GM10266 (cell line): ENCODE results near the gene AFG3L2.
"Not testable (repeated sequence)": the region's sequence is repeated elsewhere in the genome, so short reads cannot be mapped to it uniquely, and the experiment has no call there.

ENCODE experiments used
- DNase-seq: peaks from one replicate; pipeline ENCODE4 v3.0.0; 2012; ENCODE audit errors: extremely low spot score
- TF ChIP-seq, protein P1 (sequence below): IDR thresholded peaks from 2 replicates; pipeline ENCODE4 v1.5.1; 2012; ENCODE audit warnings: mild to moderate bottlenecking, low read depth; ENCODE audit not compliant: control insufficient read depth, insufficient read depth; ENCODE audit errors: missing control alignments

Gene AFG3L2

DNA sequence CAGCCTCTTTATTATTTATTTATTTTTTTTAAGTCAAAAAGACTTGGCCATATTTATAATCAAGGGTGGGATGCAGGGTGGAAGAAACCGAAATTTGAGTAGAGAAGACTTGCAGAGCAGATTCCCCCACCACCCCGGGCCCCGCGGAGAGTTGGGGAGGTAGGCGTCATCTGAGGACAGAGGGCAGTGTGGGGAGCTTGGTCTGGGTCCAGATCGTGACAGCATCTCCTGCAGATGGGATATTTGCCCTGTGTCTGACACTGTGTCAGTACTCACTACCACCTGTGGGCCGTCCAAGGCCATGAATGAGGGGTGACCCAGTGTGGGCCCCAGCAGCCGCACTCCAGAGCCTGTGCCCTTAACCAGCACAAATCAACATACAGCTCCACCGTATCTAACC lies 20.2 kb upstream of the AFG3L2 start:
- no peak for DNase-seq

DNA sequence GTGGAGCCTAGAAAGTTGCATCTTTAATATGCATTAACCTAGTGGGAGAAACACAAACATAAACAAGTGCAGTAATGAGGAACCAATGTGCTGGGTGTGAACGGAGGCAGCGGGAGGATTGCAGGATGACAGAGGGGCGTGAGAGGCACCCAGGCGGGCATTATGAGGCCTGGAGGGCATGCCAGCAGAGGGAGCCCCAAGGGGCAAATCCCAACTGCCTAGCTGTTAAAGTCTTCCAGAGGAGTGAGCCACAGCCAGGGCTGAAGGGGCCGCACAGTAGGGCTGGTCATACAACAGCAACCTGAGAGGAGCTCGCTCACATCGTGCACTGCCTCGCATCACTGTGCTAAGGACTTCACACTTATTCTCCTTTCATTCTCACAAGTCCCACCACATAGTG lies 17.4 kb upstream of the AFG3L2 start:
- DNase-seq = no peak

More for the DNA sequence above, 20.2 kb upstream of the AFG3L2 start:
- TF ChIP-seq, protein P1, sequence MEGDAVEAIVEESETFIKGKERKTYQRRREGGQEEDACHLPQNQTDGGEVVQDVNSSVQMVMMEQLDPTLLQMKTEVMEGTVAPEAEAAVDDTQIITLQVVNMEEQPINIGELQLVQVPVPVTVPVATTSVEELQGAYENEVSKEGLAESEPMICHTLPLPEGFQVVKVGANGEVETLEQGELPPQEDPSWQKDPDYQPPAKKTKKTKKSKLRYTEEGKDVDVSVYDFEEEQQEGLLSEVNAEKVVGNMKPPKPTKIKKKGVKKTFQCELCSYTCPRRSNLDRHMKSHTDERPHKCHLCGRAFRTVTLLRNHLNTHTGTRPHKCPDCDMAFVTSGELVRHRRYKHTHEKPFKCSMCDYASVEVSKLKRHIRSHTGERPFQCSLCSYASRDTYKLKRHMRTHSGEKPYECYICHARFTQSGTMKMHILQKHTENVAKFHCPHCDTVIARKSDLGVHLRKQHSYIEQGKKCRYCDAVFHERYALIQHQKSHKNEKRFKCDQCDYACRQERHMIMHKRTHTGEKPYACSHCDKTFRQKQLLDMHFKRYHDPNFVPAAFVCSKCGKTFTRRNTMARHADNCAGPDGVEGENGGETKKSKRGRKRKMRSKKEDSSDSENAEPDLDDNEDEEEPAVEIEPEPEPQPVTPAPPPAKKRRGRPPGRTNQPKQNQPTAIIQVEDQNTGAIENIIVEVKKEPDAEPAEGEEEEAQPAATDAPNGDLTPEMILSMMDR = no peak

DNA sequence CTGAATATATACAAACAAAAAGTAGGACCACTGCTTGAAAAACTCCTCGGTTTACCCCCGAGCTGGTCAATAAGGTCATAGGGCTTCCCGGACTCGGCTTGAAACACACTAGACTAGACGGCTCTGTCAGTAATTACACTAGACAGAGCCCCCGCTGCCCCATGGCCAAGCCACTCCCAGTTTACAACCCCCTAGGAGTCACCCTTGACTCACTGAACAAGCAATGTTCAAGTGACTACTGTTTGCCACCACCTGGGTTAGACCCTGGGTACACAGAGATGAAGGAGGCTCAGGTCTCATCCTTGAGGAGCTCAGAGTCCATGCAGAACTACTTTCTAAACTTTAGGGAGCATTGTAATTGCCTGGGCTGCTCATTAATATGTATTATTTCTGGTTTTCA lies 17.0 kb upstream of the AFG3L2 start:
- DNase-seq = no peak
- TF ChIP-seq, protein P1 = peak; percentile 0

More for the DNA sequence above, 17.4 kb upstream of the AFG3L2 start:
- TF ChIP-seq, protein P1 = peak; percentile 47

GRCh38 chr18:12393510-12393909 lies 16.5 kb upstream of the AFG3L2 start:
- no peak for DNase-seq
- TF ChIP-seq, protein P1 = no peak

DNA sequence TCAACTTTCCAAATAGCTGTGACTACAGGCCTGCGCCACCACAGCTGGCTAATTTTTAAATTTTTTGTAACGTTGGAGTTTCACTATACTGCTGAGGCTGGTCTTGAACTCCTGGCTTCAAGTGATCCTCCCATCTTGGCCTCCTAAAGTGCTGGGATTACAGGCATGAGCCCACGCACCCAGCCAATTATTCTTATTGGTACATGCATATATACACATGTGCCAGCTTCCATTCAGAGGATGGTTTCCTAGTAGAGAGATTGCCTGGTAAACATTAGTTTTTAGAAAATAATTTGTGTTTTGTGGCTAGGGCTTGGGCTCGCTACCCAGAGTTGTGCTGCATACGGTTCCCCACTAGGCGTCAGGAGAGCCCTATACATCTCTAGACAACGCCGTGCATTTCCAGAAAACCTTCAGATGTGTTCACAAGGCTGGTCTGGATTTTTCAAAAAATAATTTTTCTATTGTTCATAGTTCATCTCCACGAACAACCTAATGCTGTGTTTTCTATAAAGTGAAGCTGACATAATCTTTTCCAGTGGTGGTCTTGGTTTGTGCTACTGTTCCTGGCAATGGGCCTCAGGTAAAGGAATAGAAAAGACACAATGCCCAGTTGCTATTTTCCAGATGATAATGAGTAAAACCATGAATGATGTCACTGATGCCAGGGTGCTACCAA lies 14.6 kb upstream of the AFG3L2 start:
- DNase-seq = peak; percentile 68
- TF ChIP-seq, protein P1 = peak; percentile 89

- TF ChIP-seq, protein P1 = no peak
- no peak for DNase-seq
These were observed 11.4 kb upstream of the AFG3L2 start for GRCh38 chr18:12388442-12388841.

- DNase-seq = no peak
- TF ChIP-seq, protein P1 = no peak
These were observed 7.2 kb upstream of the AFG3L2 start for GRCh38 chr18:12384261-12384660.

GRCh38 chr18:12383759-12384158 lies 6.7 kb upstream of the AFG3L2 start:
- DNase-seq = not testable (repeated sequence)

GRCh38 chr18:12382221-12382814 lies 5.3 kb upstream of the AFG3L2 start:
- not testable (repeated sequence) for DNase-seq

DNA sequence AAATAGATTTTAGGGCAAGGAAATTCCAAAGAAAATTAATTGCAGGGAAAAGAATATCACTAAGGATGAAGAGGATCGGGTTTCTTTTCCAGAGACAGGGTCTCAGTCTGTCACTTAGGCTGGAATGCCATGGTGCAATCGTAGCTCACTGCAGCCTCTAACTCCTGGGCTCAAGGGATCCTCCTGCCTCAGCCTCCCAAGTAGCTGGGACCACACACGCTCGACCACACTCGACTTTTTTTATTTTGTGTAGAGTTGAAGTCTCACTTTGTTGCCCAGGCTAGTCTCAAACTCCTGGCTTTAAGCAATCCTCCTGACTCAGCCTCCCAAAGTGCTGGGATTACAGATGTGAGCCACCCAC lies 1.2 kb upstream of the AFG3L2 start:
- DNase-seq = not testable (repeated sequence)
